HepG2 (cell line): ENCODE data around the gene EHD1. TPM values are rescaled to one million over a fixed set of nuclear protein-coding genes. Genes with fewer than 3 reads are reported as not detected.

ENCODE experiments used
- DMAP1 ChIP-seq: IDR thresholded peaks from 2 replicates; pipeline ENCODE4 v1.6.1; 2016
- ELF3 ChIP-seq: IDR thresholded peaks from 2 replicates; pipeline ENCODE4 v1.6.1; 2016; ENCODE audit warnings: missing genetic modification reagents, missing compliant biosample characterization
- ELF4 ChIP-seq: sonication (generic); formaldehyde crosslinking; IDR thresholded peaks from 2 replicates; pipeline ENCODE4 v1.5.0; 2020; ENCODE audit warnings: missing genetic modification reagents, mild to moderate bottlenecking, moderate library complexity, borderline replicate concordance
- ETV6 ChIP-seq: sonication (generic); formaldehyde crosslinking; conservative IDR thresholded peaks from 2 replicates; pipeline ENCODE4 v1.4.0; 2020; ENCODE audit warnings: missing genetic modification reagents
- GATAD2A ChIP-seq: IDR thresholded peaks from 2 replicates; pipeline ENCODE4 v1.6.1; 2016
- GFI1 ChIP-seq: sonication (generic); formaldehyde crosslinking; IDR thresholded peaks from 2 replicates; pipeline ENCODE4 v1.5.0; 2020; ENCODE audit warnings: missing genetic modification reagents, mild to moderate bottlenecking, borderline replicate concordance
- RXRB ChIP-seq: IDR thresholded peaks from 2 replicates; pipeline ENCODE4 v1.6.1; 2016; ENCODE audit warnings: borderline replicate concordance, missing genetic modification reagents, missing compliant biosample characterization
- TOPORS ChIP-seq: sonication (generic); formaldehyde crosslinking; IDR thresholded peaks from 2 replicates; pipeline ENCODE4 v1.8.0; 2023; ENCODE audit warnings: mild to moderate bottlenecking, missing genetic modification reagents
- ZNF124 ChIP-seq: sonication (generic); formaldehyde crosslinking; IDR thresholded peaks from 2 replicates; pipeline ENCODE4 v1.4.0; 2020; ENCODE audit warnings: missing genetic modification reagents
- ZNF326 ChIP-seq: sonication (generic); formaldehyde crosslinking; IDR thresholded peaks from 2 replicates; pipeline ENCODE4 v1.4.0; 2020; ENCODE audit warnings: missing genetic modification reagents, borderline replicate concordance
- ZNF383 ChIP-seq: sonication (generic); formaldehyde crosslinking; IDR thresholded peaks from 2 replicates; pipeline ENCODE4 v1.4.0; 2020; ENCODE audit warnings: missing genetic modification reagents, mild to moderate bottlenecking, borderline replicate concordance
- polyA plus RNA-seq, 8 experiments: library from polyadenylated mRNA; depleted of rRNA in 3 of 8; stranded (reverse) in 7 of 8; unstranded in 1 of 8; fragments of >200 nt; fragmentation: Illumina TruSeq in 4 of 8; extraction: Trizol in 4 of 8; gene quantifications; 2 replicates each; pipeline versions ENCODE4 v1.2.1 to v1.2.3, GENCODE V29; 2011 to 2016; ENCODE audit warnings: low read depth in 4 of 8, missing spikeins in 1 of 8, mixed read lengths in 1 of 8; ENCODE audit not compliant: insufficient read depth in 1 of 8
- total RNA-seq, 5 experiments: library from RNA; depleted of rRNA; stranded (reverse); fragments of >200 nt; fragmentation: Illumina TruSeq; extraction: Trizol; gene quantifications; 2 replicates each; pipeline ENCODE4 v1.2.3, GENCODE V29; 2016; ENCODE audit warnings: low read depth in 1 of 5
- TF ChIP-seq, protein P1 (sequence below): sonication (generic); formaldehyde crosslinking; IDR thresholded peaks from 2 replicates; pipeline ENCODE4 v1.8.1; 2023; ENCODE audit warnings: mild to moderate bottlenecking, missing genetic modification reagents
- TF ChIP-seq, protein P2 (sequence below): IDR thresholded peaks from 2 replicates; pipeline ENCODE4 v1.6.1; 2016; ENCODE audit warnings: low read depth, borderline replicate concordance
- TF ChIP-seq, protein P3 (sequence below), 2 experiments: sonication (generic) in 1 of 2; formaldehyde crosslinking in 1 of 2; IDR thresholded peaks; 2 replicates each; pipeline versions ENCODE4 v1.6.1 to v1.9.0; 2014 to 2022; ENCODE audit warnings: antibody characterized with exemption in 1 of 2, borderline replicate concordance in 1 of 2, inconsistent platforms in 1 of 2, low read depth in 1 of 2, missing genetic modification reagents in 1 of 2
- TF ChIP-seq, protein P4 (sequence below): sonication (generic); formaldehyde crosslinking; IDR thresholded peaks from 2 replicates; pipeline ENCODE4 v1.4.0; 2020; ENCODE audit warnings: mild to moderate bottlenecking, missing genetic modification reagents
- TF ChIP-seq, protein P5 (sequence below): sonication (generic); formaldehyde crosslinking; IDR thresholded peaks from 2 replicates; pipeline ENCODE4 v1.4.0; 2020; ENCODE audit warnings: missing genetic modification reagents, borderline replicate concordance

The EHD1 gene
- total and polyA plus RNA-seq, 2 of the 13 experiments (the other 11 are each of a cell fraction or from before 2014, with no cell fraction given) = 23.6 to 26.6 TPM

DNA sequence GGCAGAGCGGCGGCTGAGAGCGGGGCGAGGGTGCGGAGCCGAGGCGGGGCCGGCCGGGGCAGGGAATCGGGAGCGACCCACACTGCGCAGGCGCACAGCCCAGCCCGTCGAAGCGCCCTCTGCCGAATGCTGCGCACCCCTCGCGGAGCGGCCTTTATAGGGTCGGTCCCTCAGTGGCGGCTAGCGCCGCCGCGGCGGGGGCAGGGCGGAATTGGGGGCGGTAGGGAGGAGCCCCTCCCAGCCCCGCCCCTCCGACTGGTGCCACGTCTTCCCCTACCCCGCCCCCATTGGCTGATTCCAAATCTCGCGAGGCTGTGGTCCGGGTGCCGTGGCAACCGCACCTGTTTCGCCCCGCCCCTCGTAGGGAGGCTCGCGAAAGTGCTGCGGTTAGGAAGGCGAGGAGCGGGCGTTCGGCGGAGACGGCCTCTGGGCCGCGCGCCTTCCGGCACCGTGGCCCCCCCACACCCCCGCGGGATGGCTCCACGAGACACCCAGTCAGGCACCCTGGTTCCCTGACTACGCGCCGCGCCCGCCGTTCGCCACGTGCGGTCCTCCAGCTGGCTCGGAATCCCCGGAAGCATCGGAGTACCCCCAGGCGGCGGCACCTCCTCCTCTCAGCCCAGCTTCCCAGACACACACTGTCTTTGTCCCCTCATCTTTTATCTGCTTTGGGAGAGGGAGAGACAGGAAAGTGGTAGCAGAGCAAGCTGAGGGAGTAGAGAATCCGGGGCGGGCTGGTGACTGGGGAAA is at the start of gene EHD1 (continued):
- no peak for TF ChIP-seq ZNF124 (CRISPR knock-in tag)
- no peak for TF ChIP-seq ELF4 (CRISPR knock-in tag)
- TF ChIP-seq, protein P1, sequence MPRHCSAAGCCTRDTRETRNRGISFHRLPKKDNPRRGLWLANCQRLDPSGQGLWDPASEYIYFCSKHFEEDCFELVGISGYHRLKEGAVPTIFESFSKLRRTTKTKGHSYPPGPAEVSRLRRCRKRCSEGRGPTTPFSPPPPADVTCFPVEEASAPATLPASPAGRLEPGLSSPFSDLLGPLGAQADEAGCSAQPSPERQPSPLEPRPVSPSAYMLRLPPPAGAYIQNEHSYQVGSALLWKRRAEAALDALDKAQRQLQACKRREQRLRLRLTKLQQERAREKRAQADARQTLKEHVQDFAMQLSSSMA (CRISPR knock-in tag) = no peak
- TF ChIP-seq, protein P2, sequence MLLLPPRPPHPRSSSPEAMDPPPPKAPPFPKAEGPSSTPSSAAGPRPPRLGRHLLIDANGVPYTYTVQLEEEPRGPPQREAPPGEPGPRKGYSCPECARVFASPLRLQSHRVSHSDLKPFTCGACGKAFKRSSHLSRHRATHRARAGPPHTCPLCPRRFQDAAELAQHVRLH = 0 out of 2 replicates have a peak, but pooled peaks have one; percentile 10
- 0 out of 2 replicates have a peak, but pooled peaks have one; percentile 59 for TF ChIP-seq ZNF383 (CRISPR knock-in tag)
- peak; percentile 30; the same call in 1 of the 2 replicates for TF ChIP-seq ELF3 (CRISPR knock-in tag)
- no peak; the same call in 1 of the 2 replicates for TF ChIP-seq GFI1 (CRISPR knock-in tag)
- TF ChIP-seq ETV6 (CRISPR knock-in tag) = no peak
- TF ChIP-seq, protein P3, sequence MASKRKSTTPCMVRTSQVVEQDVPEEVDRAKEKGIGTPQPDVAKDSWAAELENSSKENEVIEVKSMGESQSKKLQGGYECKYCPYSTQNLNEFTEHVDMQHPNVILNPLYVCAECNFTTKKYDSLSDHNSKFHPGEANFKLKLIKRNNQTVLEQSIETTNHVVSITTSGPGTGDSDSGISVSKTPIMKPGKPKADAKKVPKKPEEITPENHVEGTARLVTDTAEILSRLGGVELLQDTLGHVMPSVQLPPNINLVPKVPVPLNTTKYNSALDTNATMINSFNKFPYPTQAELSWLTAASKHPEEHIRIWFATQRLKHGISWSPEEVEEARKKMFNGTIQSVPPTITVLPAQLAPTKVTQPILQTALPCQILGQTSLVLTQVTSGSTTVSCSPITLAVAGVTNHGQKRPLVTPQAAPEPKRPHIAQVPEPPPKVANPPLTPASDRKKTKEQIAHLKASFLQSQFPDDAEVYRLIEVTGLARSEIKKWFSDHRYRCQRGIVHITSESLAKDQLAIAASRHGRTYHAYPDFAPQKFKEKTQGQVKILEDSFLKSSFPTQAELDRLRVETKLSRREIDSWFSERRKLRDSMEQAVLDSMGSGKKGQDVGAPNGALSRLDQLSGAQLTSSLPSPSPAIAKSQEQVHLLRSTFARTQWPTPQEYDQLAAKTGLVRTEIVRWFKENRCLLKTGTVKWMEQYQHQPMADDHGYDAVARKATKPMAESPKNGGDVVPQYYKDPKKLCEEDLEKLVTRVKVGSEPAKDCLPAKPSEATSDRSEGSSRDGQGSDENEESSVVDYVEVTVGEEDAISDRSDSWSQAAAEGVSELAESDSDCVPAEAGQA (IDR thresholded peaks at IDR 0.05; ENCODE audit: low read depth) = no peak
- TF ChIP-seq, protein P3 (CRISPR knock-in tag; IDR thresholded peaks at IDR 0.05; ENCODE audit: borderline replicate concordance) = no peak
- 0 out of 2 replicates have a peak, but pooled peaks have one; percentile 9 for TF ChIP-seq GATAD2A (CRISPR knock-in tag)
- peak; percentile 90 for TF ChIP-seq DMAP1 (CRISPR knock-in tag)
- TF ChIP-seq RXRB (CRISPR knock-in tag) = peak; percentile 56
- no peak for TF ChIP-seq ZNF326 (CRISPR knock-in tag)
- TF ChIP-seq, protein P4, sequence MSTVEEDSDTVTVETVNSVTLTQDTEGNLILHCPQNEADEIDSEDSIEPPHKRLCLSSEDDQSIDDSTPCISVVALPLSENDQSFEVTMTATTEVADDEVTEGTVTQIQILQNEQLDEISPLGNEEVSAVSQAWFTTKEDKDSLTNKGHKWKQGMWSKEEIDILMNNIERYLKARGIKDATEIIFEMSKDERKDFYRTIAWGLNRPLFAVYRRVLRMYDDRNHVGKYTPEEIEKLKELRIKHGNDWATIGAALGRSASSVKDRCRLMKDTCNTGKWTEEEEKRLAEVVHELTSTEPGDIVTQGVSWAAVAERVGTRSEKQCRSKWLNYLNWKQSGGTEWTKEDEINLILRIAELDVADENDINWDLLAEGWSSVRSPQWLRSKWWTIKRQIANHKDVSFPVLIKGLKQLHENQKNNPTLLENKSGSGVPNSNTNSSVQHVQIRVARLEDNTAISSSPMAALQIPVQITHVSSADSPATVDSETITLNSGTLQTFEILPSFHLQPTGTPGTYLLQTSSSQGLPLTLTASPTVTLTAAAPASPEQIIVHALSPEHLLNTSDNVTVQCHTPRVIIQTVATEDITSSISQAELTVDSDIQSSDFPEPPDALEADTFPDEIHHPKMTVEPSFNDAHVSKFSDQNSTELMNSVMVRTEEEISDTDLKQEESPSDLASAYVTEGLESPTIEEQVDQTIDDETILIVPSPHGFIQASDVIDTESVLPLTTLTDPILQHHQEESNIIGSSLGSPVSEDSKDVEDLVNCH (CRISPR knock-in tag) = no peak
- TF ChIP-seq TOPORS (CRISPR knock-in tag) = peak; percentile 31; the same call in 1 of the 2 replicates
- TF ChIP-seq, protein P5, sequence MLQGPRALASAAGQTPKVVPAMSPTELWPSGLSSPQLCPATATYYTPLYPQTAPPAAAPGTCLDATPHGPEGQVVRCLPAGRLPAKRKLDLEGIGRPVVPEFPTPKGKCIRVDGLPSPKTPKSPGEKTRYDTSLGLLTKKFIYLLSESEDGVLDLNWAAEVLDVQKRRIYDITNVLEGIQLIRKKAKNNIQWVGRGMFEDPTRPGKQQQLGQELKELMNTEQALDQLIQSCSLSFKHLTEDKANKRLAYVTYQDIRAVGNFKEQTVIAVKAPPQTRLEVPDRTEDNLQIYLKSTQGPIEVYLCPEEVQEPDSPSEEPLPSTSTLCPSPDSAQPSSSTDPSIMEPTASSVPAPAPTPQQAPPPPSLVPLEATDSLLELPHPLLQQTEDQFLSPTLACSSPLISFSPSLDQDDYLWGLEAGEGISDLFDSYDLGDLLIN (CRISPR knock-in tag) = no peak; the same call in 1 of the 2 replicates
